Measurements from ENCODE around the gene RPP25L.
A peak's percentile ranks its signal among the peaks of the same experiment; 100 is the strongest.

Gene RPP25L

GRCh38 chr9:34611251-34611810 is 566 bp downstream of the RPP25L start:
- DNase-seq (ENCODE audit: low read depth), result no peak

GRCh38 chr9:34610434-34611206 is 1.3 kb downstream of the RPP25L start:
- DNase-seq (ENCODE audit: low read depth), result no peak

- DNase-seq (ENCODE audit: low read depth), result no peak
Observed at GRCh38 chr9:34607331-34607730, 4.6 kb downstream of the RPP25L start.

- DNase-seq (ENCODE audit: low read depth), result no peak
Observed at GRCh38 chr9:34606905-34607304, 5.0 kb downstream of the RPP25L start.

- DNase-seq (ENCODE audit: low read depth), result no peak
Observed at GRCh38 chr9:34606190-34606589, 5.7 kb downstream of the RPP25L start.

- DNase-seq (ENCODE audit: low read depth), result peak; percentile 44
Observed at GRCh38 chr9:34603610-34604231, 8.2 kb downstream of the RPP25L start.

- no peak for DNase-seq (ENCODE audit: low read depth)
Observed at GRCh38 chr9:34601937-34602573, 9.8 kb downstream of the RPP25L start.

GRCh38 chr9:34600908-34601307 is 11.0 kb downstream of the RPP25L start:
- no peak for DNase-seq (ENCODE audit: low read depth)

GRCh38 chr9:34599546-34599945 is 12.4 kb downstream of the RPP25L start:
- DNase-seq (ENCODE audit: low read depth), result no peak

- DNase-seq (ENCODE audit: low read depth), result no peak
Observed at GRCh38 chr9:34594177-34594576, 17.7 kb downstream of the RPP25L start.

GRCh38 chr9:34592895-34593601 is 18.8 kb downstream of the RPP25L start:
- peak; percentile 13 for DNase-seq (ENCODE audit: low read depth)

GRCh38 chr9:34591917-34592866 is 19.7 kb downstream of the RPP25L start:
- no peak for DNase-seq (ENCODE audit: low read depth)

GRCh38 chr9:34591248-34591916 is 20.5 kb downstream of the RPP25L start:
- DNase-seq (ENCODE audit: low read depth), result peak; percentile 53

- no peak for DNase-seq (ENCODE audit: low read depth)
Observed at GRCh38 chr9:34590381-34591247, 21.3 kb downstream of the RPP25L start.

- DNase-seq (ENCODE audit: low read depth), result no peak
Observed at GRCh38 chr9:34589636-34590380, 22.1 kb downstream of the RPP25L start, which contains the start of gene CNTFR. CNTFR (minus strand) TSS chr9:34589724; CDS start chr9:34568981, 20,743 bp downstream.

GRCh38 chr9:34588671-34589635 is 22.9 kb downstream of the RPP25L start:
- no peak for DNase-seq (ENCODE audit: low read depth)

GRCh38 chr9:34587271-34587670 is 24.6 kb downstream of the RPP25L start:
- no peak for DNase-seq (ENCODE audit: low read depth)
